Sigmoid colon (tissue), 7 donors: ENCODE results near the gene BAX. TPM values are rescaled to one million over a fixed set of nuclear protein-coding genes. Genes with fewer than 3 reads are reported as not detected.

Experiments
- DNase-seq: peaks from one replicate; pipeline ENCODE4 v3.0.0-alpha.2; 2019
- H3K27ac ChIP-seq, 4 donors: fragments of 200-600 bp; sonication (generic); one replicate each; pipeline ENCODE4 v1.5.1; 2016 to 2019; ENCODE audit warnings: mild to moderate bottlenecking in 1 of 4
- H3K27me3 ChIP-seq, 3 donors: fragments of 200-600 bp; sonication (generic); one replicate each; pipeline ENCODE4 v1.5.1; 2019; ENCODE audit warnings: mild to moderate bottlenecking in 1 of 3
- H3K36me3 ChIP-seq, 4 donors: fragments of 200-600 bp; sonication (generic); one replicate each; pipeline ENCODE4 v1.5.1; 2016 to 2019
- H3K4me1 ChIP-seq, 4 donors: fragments of 200-600 bp; sonication (generic); one replicate each; pipeline ENCODE4 v1.5.1; 2017 to 2019
- H3K4me3 ChIP-seq, 4 donors: fragments of 200-600 bp; sonication (generic); one replicate each; pipeline ENCODE4 v1.5.1; 2017 to 2019; ENCODE audit warnings: mild to moderate bottlenecking in 2 of 4, moderate library complexity in 1 of 4
- H3K9me3 ChIP-seq, 4 donors: fragments of 200-600 bp in 3 of 4; sonication (generic) in 3 of 4; one replicate each; pipeline versions ENCODE4 v1.5.1 to v1.6.1; 2013 to 2019
- EP300 ChIP-seq, 4 donors: sonication (generic); formaldehyde crosslinking; IDR thresholded peaks; one replicate each; pipeline ENCODE4 v1.6.1; 2017; ENCODE audit warnings: antibody characterized with exemption in 4 of 4
- POLR2A ChIP-seq, 2 donors: fragments of 450-650 bp; IDR thresholded peaks; one replicate each; pipeline ENCODE4 v1.6.1; 2016; ENCODE audit warnings: antibody characterized with exemption in 2 of 2, mild to moderate bottlenecking in 2 of 2, moderate library complexity in 2 of 2
- POLR2AphosphoS5 ChIP-seq, 4 donors: sonication (generic); formaldehyde crosslinking; IDR thresholded peaks; one replicate each; pipeline ENCODE4 v1.6.1; 2017; ENCODE audit warnings: antibody characterized with exemption in 4 of 4
- WGBS, 2 donors: extraction: QIAGEN DNeasy Blood & Tissue Kit; methylation state at CpG; one replicate each; pipeline ENCODE4 v1.1.7; 2013; 5-methylcytosine and 5-hydroxymethylcytosine counted together
- intact Hi-C: fragments of 100-400 bp; cut with DNase I; formaldehyde crosslinking; loops from one replicate; pipeline ENCODE4 v1.15.1; 2023
- polyA plus RNA-seq, 3 donors: library from polyadenylated mRNA; stranded (reverse); fragments of 200-250 nt; gene quantifications; one replicate each; pipeline ENCODE4 v1.2.3, GENCODE V29; 2013
- total RNA-seq, 4 donors: library from RNA; depleted of rRNA; stranded (reverse); fragments of >200 nt; gene quantifications; one replicate each; pipeline ENCODE4 v1.1.0, GENCODE V29; 2016
- TF ChIP-seq, protein P1 (sequence below), 4 experiments: fragments of 450-650 bp in 3 of 4; fragments of 200-600 bp in 1 of 4; IDR thresholded peaks; one replicate each; pipeline ENCODE4 v1.5.1; 2016 to 2019; ENCODE audit warnings: antibody characterized with exemption in 4 of 4, mild to moderate bottlenecking in 3 of 4, moderate library complexity in 2 of 4
- donor health status: healthy with polysubstance abuse.
- donor health status: Bipolar disorder and iron deficiency.
- donor health status: healthy.

BAX gene
- total and polyA plus RNA-seq, 7 donors: 17.9 to 216 (median 61.5) TPM

DNA sequence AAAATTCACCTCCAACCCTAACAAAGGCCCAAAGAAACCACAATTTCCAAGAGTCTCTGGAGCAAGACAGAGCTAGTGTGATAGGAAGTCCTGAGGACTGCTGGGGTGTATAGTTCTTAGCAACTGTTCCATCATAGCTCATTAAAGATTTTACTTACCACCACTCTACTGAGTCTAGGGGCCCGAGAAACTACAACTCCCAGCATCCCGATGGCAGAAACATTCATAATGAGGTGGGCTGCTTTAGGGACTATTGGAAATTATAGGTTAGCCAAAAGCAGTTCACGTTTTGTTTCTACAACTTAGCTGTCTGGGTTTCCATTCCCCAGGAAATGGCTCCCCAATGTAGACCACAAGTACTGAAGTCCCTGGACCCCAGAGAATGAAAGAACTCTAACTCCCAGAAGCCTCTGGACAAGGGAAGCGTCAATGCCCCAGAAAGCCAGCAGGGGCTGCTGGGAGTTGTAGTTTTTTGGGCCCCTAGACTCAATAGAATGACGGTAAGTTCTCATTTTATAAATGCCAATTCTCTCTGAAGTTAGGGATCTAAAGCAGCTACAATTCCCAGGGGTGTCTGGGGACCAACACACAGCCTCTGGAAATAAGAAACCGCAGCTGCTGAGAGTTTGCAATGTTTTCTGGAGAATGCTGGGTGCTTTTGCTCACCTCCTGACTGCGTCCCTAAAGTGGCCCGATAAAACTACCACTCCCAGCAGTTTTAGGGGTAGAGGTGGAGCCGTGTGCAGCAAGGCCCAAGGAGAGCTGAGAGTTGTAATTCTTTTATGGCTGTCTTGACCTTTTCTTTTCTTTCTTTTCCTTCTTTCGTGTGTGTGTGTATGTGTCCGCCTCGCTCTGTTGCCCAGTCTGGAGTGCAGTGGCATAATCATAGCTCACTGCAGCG, 21.5 kb downstream of the BAX start:
- H3K4me1 ChIP-seq: peaks cover 0 to 16% (median 14%) of the 10 kb centered on the region in 4 donors
- WGBS, 2 donors: 91 to 93% methylated on average over 13 of the region's 13 CpGs
- H3K4me3 ChIP-seq: no peak overlapping the region
- intact Hi-C loops: no loop called here
- TF ChIP-seq EP300 (IDR thresholded peaks at IDR 0.05): no peak
- no peak for TF ChIP-seq POLR2AphosphoS5 (IDR thresholded peaks at IDR 0.05)
- TF ChIP-seq, protein P1, sequence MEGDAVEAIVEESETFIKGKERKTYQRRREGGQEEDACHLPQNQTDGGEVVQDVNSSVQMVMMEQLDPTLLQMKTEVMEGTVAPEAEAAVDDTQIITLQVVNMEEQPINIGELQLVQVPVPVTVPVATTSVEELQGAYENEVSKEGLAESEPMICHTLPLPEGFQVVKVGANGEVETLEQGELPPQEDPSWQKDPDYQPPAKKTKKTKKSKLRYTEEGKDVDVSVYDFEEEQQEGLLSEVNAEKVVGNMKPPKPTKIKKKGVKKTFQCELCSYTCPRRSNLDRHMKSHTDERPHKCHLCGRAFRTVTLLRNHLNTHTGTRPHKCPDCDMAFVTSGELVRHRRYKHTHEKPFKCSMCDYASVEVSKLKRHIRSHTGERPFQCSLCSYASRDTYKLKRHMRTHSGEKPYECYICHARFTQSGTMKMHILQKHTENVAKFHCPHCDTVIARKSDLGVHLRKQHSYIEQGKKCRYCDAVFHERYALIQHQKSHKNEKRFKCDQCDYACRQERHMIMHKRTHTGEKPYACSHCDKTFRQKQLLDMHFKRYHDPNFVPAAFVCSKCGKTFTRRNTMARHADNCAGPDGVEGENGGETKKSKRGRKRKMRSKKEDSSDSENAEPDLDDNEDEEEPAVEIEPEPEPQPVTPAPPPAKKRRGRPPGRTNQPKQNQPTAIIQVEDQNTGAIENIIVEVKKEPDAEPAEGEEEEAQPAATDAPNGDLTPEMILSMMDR (IDR thresholded peaks at IDR 0.05): no peak
- TF ChIP-seq POLR2A (IDR thresholded peaks at IDR 0.05): no peak
- peak overlapping the region in 1 of 4 donors; percentile 88 for H3K27ac ChIP-seq
- DNase-seq: no peak
- H3K27me3 ChIP-seq: no peaks in the 10 kb centered on the region
- H3K36me3 ChIP-seq: peaks cover 6 to 67% (median 16%) of the 10 kb centered on the region in 4 donors
- no peaks in the 10 kb centered on the region for H3K9me3 ChIP-seq

DNA sequence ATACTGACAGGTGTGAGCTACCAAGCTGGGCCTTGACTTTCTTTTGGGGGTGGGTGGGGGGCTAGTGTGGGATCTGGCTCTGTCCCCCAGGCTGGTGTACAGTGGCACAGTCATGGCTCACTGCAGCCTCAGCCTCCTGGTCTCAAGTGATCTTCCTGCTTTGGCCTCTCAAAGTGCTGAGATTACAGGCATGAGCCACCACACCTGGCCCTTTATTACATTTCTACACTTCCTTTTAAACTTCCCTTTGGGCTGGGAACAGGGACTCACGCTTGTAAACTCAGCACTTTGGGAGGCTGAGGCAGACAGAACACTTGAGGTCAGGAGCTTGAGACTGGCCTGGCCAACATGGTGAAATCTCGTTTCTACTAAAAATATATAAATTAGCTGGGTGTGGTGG, 22.4 kb downstream of the BAX start:
- H3K27ac ChIP-seq: peak overlapping the region in 1 of 4 donors; percentile 88
- intact Hi-C loops: no loop called here
- TF ChIP-seq EP300 (IDR thresholded peaks at IDR 0.05) (no peak), POLR2AphosphoS5 (IDR thresholded peaks at IDR 0.05) (no peak), POLR2A (IDR thresholded peaks at IDR 0.05) (no peak)
- TF ChIP-seq, protein P1 (IDR thresholded peaks at IDR 0.05): no peak
- H3K36me3 ChIP-seq: peaks cover 8 to 72% (median 16%) of the 10 kb centered on the region in 4 donors
- peaks cover 0 to 16% (median 14%) of the 10 kb centered on the region in 4 donors for H3K4me1 ChIP-seq
- 49 to 56% methylated on average over 2 of the region's 2 CpGs for WGBS, 2 donors
- no peaks in the 10 kb centered on the region for H3K27me3 ChIP-seq
- no peak for DNase-seq
- H3K4me3 ChIP-seq: no peak overlapping the region
- H3K9me3 ChIP-seq: no peaks in the 10 kb centered on the region

DNA sequence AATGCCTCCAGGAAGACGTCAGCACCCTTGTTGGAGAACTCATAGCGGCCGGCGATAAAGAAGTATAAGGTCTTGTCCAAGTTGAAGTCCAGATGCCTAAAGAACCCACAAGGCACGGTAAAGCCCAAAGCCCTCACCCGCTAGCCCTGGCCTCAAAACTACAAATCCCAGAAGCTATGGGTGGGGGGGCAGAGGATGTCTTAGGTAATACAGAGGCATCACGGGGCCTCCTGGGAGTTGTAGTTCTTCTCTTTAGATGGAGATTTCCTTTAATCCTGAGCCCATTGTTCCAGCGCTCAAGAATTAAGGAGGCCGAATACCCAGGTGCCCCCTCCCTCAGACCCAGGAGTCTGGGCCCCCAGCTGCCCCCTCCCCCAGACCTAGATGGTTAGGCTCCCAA, 27.6 kb downstream of the BAX start:
- Histone ChIP-seq H3K4me3 (no peak overlapping the region), H3K4me1 (peaks cover 0 to 16% (median 14%) of the 10 kb centered on the region in 4 donors), H3K9me3 (no peaks in the 10 kb centered on the region), H3K27ac (no peak overlapping the region), H3K36me3 (peaks cover 8 to 70% (median 20%) of the 10 kb centered on the region in 4 donors), H3K27me3 (no peaks in the 10 kb centered on the region)
- 97% methylated on average over 9 of the region's 9 CpGs for WGBS, 2 donors
- no peak for DNase-seq
- TF ChIP-seq EP300 (IDR thresholded peaks at IDR 0.05) (no peak), POLR2AphosphoS5 (IDR thresholded peaks at IDR 0.05) (no peak), POLR2A (IDR thresholded peaks at IDR 0.05) (no peak)
- TF ChIP-seq, protein P1 (IDR thresholded peaks at IDR 0.05): no peak
- intact Hi-C loops: no loop called here

GRCh38 chr19:48985711-48986110, 31.0 kb downstream of the BAX start:
- no peak overlapping the region for H3K27ac ChIP-seq
- peaks cover 8 to 78% (median 24%) of the 10 kb centered on the region in 4 donors for H3K36me3 ChIP-seq
- peaks cover 0 to 9% (median 8%) of the 10 kb centered on the region in 4 donors for H3K4me1 ChIP-seq
- H3K27me3 ChIP-seq: no peaks in the 10 kb centered on the region
- TF ChIP-seq, protein P1 (IDR thresholded peaks at IDR 0.05): no peak
- no peak for TF ChIP-seq POLR2AphosphoS5 (IDR thresholded peaks at IDR 0.05)
- no peak for TF ChIP-seq EP300 (IDR thresholded peaks at IDR 0.05)
- TF ChIP-seq POLR2A (IDR thresholded peaks at IDR 0.05): no peak
- no peak overlapping the region for H3K4me3 ChIP-seq
- intact Hi-C loops: no loop called here
- no peak for DNase-seq
- 95 to 97% methylated on average over 13 of the region's 13 CpGs for WGBS, 2 donors
- no peaks in the 10 kb centered on the region for H3K9me3 ChIP-seq
